ENCODE data around the gene SYNGAP1.

DNA sequence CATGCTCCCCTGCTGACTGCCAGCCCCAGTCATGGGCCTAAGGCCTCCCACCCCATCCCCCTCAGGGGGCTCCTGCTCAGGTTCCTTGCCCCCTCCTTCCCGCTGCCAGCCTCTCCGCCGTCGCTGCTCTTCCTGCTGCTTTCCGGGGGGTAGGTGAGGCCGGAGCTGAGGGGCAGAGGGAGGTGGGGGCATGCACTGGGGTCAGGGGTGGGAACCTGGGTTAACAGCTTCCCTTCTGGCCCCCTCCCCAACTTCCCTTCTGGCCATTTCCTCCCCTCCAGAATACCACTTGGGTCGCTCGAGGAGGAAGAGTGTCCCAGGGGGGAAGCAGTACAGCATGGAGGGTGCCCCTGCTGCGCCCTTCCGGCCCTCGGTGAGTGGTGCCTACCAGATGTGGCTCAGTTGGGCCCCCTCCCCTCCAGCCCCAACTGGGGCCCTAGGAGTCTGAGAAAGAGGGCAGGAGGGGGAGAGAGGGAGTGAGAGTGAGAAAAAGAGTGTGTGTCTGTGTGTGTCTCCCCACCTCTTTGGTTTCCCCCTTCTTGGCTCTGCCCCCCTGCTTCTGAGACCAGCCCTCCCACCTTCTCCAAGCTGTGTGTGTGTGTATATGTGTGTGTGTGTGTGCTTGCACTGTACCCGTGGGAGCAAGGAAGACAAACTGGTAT, 12.1 kb downstream of the SYNGAP1 start:
- no peak for TF ChIP-seq EZH2 (IDR thresholded peaks at IDR 0.05; ENCODE audit: insufficient read depth, poor library complexity, severe bottlenecking)
- no peak for TF ChIP-seq EZH2phosphoT487 (IDR thresholded peaks at IDR 0.05; ENCODE audit: insufficient read depth, low read depth)

Data from GM23248 (cell line).